HG02981 (cell line): ENCODE measurements around the gene MLEC.
"Not testable (repeated sequence)": the region's sequence is repeated elsewhere in the genome, so short reads cannot be mapped to it uniquely, and the experiment has no call there.

ENCODE experiments used
- ATAC-seq: cut with Tn5 transposase; IDR thresholded peaks from one replicate; pipeline ENCODE4 v1.9.1; 2021; ENCODE audit warnings: mild to moderate bottlenecking, moderate library complexity; ENCODE audit not compliant: unreplicated experiment

The MLEC gene

GRCh38 chr12:120720234-120720986, 33.5 kb downstream of the MLEC start:
- no peak for ATAC-seq

GRCh38 chr12:120720987-120721801, 34.2 kb downstream of the MLEC start:
- ATAC-seq: no peak

- ATAC-seq: no peak
These were observed 34.9 kb downstream of the MLEC start for GRCh38 chr12:120721866-120722265.

- no peak for ATAC-seq
These were observed 35.8 kb downstream of the MLEC start for GRCh38 chr12:120722784-120723183.

- ATAC-seq: no peak
These were observed 37.8 kb downstream of the MLEC start for GRCh38 chr12:120724720-120725119.

- ATAC-seq: no peak
These were observed 38.3 kb downstream of the MLEC start for GRCh38 chr12:120725151-120725658.

- ATAC-seq: peak; percentile 95
These were observed 38.9 kb downstream of the MLEC start, which contains the start of gene ACADS for GRCh38 chr12:120725659-120726509. TSS of gene ACADS (plus strand) at chr12:120725826. CDS start at chr12:120725886, 60 bp downstream.

- no peak for ATAC-seq
These were observed 39.5 kb downstream of the MLEC start for GRCh38 chr12:120726510-120726793.

- ATAC-seq: no peak
These were observed 40.0 kb downstream of the MLEC start for GRCh38 chr12:120726961-120727360.

GRCh38 chr12:120732198-120732597, 45.2 kb downstream of the MLEC start:
- ATAC-seq: not testable (repeated sequence)

GRCh38 chr12:120733574-120733973, 46.6 kb downstream of the MLEC start:
- no peak for ATAC-seq

- ATAC-seq: no peak
These were observed 47.3 kb downstream of the MLEC start for GRCh38 chr12:120734210-120734609.

GRCh38 chr12:120735181-120735580, 48.2 kb downstream of the MLEC start:
- ATAC-seq: no peak

GRCh38 chr12:120736404-120737331, 49.7 kb downstream of the MLEC start:
- no peak for ATAC-seq

- no peak for ATAC-seq
These were observed 50.8 kb downstream of the MLEC start for GRCh38 chr12:120737557-120738251.

GRCh38 chr12:120738252-120739030, 51.5 kb downstream of the MLEC start:
- no peak for ATAC-seq

GRCh38 chr12:120739031-120739762, 52.2 kb downstream of the MLEC start:
- ATAC-seq: no peak
